Glomerular visceral epithelial cell (primary cell): ENCODE results near the gene PLA2G4C.
"Not testable (repeated sequence)": the region's sequence is repeated elsewhere in the genome, so short reads cannot be mapped to it uniquely, and the experiment has no call there.

ENCODE experiments used
- DNase-seq: peaks from one replicate; pipeline ENCODE4 v3.0.0-alpha.2; 2016; ENCODE audit errors: extremely low spot score

The PLA2G4C gene

GRCh38 chr19:48108997-48109782 lies 1.4 kb downstream of the PLA2G4C start:
- DNase-seq: no peak

GRCh38 chr19:48103922-48104321 lies 6.7 kb downstream of the PLA2G4C start:
- no peak for DNase-seq

DNA sequence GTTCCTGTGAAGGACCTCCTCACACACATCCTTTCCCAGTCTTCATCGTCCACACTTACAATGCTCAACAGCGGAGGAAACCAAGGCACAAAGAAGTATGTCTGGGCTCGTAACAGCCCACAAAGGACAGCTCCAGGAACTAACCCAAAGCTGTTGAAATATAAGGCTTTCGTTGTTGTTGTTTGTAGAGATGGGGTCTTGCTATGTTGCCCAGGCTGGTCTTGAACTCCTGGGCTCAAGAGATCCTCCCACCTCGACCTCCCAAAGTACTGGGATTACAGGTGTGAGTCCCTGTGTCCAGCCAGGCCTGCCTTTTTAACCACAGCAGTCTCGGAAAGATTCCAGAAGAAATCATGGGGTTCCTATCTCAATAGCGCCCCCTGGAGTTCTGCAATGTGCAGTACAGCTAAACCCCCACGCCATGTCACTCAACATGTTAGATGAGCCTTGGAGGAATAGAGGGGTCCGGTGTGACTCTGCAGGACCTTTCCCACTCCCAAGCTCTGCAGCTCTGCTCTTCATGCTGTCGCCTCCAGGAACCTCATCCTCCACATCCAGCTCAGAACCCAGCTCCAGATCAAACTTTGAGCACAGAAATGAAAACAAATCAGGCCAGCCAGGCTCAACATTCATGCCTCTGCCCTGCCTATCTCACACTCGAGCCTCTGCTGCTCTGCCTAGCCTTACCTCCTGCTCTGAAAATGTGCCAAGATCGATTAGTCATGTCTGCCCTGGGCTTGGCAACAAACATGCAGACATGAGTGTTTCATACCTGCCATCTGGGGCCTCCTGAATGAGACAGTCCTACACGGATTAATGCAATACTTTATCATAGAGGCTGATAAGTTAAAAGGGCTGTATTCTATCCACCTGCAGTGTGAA lies 7.5 kb downstream of the PLA2G4C start:
- DNase-seq: peak; percentile 25

DNA sequence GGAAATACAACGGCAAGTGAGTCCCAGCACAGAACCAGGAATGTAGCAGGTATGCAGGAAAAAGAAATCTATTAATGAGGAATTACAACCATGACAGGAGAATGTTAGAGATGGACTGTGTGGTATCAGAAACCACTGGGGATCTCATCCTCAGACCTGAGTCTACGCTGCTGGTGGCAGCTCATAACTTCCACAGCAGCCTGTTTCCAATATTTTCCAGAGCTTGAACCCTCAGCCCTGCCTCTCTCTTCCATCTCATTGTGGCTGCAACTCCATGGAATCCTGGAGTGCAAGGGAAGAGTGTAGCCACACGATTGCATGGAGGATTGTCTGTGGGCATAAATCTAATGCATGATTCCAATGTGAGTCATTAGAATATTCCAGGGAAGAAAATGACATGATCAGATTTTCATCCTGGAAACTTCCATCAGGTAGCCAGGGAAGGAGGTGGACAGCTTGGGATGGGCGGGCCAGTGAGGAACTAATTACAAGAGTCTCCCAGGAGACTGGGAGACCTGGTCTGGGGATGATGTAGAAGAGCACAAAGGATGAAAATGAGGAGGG lies 14.9 kb downstream of the PLA2G4C start:
- DNase-seq: no peak

DNA sequence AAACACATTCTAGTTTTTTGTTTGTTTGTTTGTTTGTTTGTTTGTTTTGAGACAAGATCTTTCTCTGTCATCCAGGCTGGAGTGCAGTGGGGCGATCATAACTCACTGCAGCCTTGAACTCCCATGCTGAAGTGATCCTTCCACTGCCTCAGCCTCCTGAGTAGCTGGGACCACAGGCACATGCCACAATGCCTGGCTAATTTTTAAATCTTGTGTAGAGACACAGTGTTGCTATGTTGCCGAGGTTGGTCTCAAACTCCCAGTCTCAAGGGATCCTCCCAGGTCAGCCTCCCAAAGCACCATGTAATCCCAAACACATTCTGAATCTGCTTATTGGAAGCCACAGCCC lies 15.8 kb downstream of the PLA2G4C start:
- no peak for DNase-seq

DNA sequence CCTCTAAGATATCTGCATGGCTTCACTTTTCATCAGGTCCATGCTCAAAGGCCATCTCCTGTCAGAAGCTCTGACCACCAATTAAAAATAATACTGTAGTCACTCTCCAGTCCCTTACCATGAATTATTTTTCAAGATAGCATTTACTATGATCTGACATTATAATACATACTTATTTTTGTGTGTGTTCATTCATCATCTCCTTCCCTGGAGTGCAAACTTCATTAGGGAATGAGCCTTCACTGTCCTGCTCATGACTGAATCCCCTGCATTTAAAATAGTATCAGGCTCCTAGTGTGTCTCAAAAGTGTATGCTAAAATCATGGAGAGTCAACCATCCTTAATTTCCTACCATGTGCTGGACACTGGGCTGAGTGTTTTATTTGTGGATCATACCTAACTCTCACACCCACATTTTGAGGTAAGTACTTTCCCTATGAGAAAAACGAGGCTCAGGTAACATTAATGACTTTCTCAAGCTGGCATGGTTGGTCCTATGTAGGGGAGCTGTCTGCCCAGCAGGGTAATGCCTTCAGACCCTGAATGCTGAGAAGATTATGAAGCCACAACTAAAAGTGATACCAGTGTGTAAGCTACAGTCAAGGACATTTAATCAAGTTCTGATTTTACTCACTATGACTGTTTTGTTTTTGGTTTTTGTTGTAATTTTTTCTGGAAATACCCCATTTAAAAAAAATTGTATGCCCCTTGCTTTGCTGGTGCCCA lies 16.3 kb downstream of the PLA2G4C start:
- DNase-seq: no peak

DNA sequence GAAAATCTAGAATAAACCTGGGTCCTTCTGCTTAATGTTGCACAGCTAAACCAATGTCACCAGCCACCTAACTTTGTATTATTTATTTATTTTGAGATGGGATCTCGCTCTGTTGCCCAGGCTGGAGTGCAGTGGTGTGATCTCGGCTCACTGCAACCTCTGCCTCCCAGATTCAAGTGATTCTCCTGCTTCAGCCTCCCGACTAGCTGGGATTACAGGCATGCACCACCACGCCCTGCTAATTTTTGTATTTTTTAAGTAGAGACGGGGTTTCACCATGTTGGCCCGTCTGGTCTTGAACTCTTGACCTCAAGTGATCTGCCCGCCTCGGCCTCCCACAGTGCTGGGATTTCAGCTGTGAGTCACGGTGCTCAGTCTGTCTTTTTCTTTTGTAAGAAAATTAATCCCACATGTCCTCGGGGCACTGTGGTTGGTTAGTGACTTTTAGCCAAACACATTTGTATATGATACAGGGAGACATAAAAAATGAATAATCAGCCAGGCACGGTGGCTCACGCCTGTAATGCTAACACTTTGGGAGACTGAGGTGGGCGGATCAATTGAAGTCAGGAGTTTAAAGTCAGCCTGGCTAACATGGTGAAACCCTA lies 19.4 kb downstream of the PLA2G4C start:
- DNase-seq: not testable (repeated sequence)

- DNase-seq: no peak
Observed at GRCh38 chr19:48090281-48090802, 20.3 kb downstream of the PLA2G4C start.

- DNase-seq: not testable (repeated sequence)
Observed at GRCh38 chr19:48088991-48089390, 21.6 kb downstream of the PLA2G4C start.

GRCh38 chr19:48085904-48086864 lies 24.4 kb downstream of the PLA2G4C start:
- DNase-seq: no peak

GRCh38 chr19:48085076-48085475 lies 25.5 kb downstream of the PLA2G4C start:
- DNase-seq: no peak

DNA sequence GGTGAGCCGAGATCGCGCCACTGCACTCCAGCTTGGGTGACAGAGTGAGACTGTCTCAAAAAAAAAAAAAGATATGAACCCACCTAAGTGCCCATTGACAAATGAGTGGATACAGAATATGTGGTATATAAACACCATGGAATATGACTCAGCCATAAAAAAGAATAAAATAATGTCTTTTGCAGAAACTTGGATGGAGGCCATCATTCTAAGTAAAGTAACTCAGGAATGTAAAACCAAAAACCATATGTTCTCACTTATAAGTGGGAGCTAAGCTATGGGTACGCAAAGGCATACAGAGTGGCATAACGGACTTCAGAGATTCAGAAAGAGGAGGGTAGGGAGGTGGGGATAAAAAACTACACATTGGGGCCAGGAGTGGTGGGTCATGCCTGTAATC lies 29.5 kb downstream of the PLA2G4C start:
- no peak for DNase-seq

- DNase-seq: not testable (repeated sequence)
Observed at GRCh38 chr19:48070177-48070769, 40.3 kb downstream of the PLA2G4C start.

- DNase-seq: no peak
Observed at GRCh38 chr19:48069435-48069834, 41.2 kb downstream of the PLA2G4C start.

DNA sequence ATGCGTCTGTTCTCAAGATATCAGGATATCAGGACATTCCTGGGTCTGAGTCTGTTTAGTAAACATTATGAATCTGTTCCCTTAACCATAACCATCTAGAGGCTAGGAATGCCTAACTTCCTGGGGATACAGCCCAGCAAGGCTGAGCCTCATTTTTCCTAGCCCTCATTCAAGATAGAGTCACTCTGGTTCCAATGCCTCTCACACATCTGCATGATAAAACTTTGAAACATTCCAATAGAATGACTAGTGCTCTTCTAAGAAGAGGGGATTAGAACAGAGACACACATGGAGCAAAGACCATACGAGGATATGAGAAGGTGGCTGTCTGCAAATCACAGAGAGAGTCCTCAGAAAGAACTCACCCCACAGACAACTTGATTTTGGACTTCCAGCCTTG lies 46.1 kb downstream of the PLA2G4C start:
- no peak for DNase-seq

DNA sequence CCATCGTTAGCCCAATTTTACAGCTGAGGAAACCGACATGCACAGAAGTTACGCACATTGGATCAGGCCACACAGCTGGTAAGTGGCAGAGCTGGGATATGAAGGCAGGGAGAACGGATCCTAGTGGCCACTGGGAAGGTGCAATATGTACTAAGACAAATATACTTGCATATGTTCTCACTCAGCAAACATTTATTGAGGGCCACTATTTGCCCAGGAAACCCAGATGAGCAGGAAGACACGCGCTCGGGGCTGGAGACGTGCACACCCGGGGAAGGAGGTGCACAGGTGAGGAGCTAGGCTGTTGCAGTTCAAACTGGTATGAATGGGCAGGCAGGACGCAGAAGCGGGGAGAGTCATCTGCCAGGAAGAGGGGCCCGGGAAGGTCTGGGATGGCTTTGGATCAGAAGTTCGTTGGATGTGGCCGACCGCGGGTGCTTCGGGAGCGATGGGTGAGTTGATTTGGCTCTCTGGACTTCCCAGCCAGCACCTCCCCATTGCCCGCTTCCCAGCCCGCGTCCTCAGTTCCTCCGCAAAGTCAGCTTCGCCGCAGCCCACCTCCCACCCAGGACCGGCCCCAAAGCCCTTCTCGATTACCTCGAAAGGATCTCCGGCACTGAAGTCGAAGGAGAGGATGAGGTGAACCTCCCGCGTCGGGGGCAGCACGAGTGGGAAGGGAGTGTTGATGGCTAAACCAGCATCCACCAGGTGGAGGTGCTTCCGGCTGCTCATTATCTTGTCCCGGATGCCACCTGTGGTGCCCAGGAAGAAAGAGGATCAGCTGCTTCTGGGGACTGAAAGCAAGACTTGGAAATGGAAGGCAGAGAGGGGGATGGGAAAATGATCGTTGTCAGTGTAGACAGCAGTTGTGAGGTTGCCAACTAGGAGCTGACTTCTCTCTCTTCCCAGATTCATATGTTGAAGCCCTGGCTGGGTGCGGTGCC lies 48.9 kb downstream of the PLA2G4C start:
- DNase-seq: no peak

GRCh38 chr19:48060381-48060780 lies 50.2 kb downstream of the PLA2G4C start:
- no peak for DNase-seq

DNA sequence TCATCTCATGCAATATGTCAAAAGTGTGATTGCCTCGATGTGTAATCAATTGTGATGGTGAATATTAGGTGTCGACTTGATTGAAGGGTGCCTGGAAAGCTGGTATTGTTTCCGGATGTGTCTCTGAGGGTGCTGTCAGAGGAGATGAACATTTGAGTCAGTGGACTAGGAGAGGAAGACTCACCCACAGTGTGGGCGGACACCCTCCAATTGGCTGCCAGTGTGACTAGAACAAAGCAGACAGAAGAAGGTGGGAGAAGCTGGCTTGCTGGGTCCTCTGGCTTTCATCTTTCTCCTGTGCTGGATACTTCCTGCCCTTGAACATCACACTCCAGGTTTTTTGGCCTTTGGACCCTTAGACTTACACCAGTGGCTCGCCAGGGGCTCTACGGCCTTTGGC lies 51.3 kb downstream of the PLA2G4C start:
- DNase-seq: no peak

GRCh38 chr19:48053856-48054255 lies 56.8 kb downstream of the PLA2G4C start:
- DNase-seq: no peak
